ENCODE results near the gene RTEL1.

The RTEL1 gene

GRCh38 chr20:63736893-63737694, 79.0 kb downstream of the RTEL1 start:
- Histone ChIP-seq H3K4me2 (ENCODE audit: low read depth, low read length) (peak overlapping the region; percentile 94), H3K27ac (ENCODE audit: low read length) (peak overlapping the region; percentile 93), H3K9me3 (replicated peaks; ENCODE audit: insufficient read depth, low read length) (no peaks in the 10 kb centered on the region), H3K9ac (ENCODE audit: low read length) (peak overlapping the region; percentile 88), H2AFZ (ENCODE audit: low read length) (no peak overlapping the region), H3K4me3 (ENCODE audit: low read length) (peak overlapping the region; percentile 86), H3K36me3 (replicated peaks; ENCODE audit: insufficient read depth, low read length) (no peaks in the 10 kb centered on the region), H3K27me3 (replicated peaks; ENCODE audit: insufficient read depth, low read length) (no peaks in the 10 kb centered on the region), H3K79me2 (ENCODE audit: low read length) (peaks cover 63% of the 10 kb centered on the region), H3K4me1 (ENCODE audit: low read length) (peaks cover 20% of the 10 kb centered on the region), H4K20me1 (ENCODE audit: insufficient read depth, low read length) (no peaks in the 10 kb centered on the region), H3K9me2 (replicated peaks; ENCODE audit: insufficient read depth, low read length) (no peaks in the 10 kb centered on the region), H3F3A (ENCODE audit: insufficient read depth, low read length) (peaks cover 20% of the 10 kb centered on the region)
- peak; percentile 62 for DNase-seq
- TF ChIP-seq CTCF (IDR thresholded peaks at IDR 0.05; ENCODE audit: low read length) (peak; percentile 11; the same call in 1 of the 2 replicates), EZH2phosphoT487 (IDR thresholded peaks at IDR 0.05; ENCODE audit: low read length) (no peak)

- no peaks in the 10 kb centered on the region for H3K36me3 ChIP-seq (replicated peaks; ENCODE audit: insufficient read depth, low read length)
- no peak overlapping the region for H2AFZ ChIP-seq (ENCODE audit: low read length)
- H3K27me3 ChIP-seq (replicated peaks; ENCODE audit: insufficient read depth, low read length) = no peaks in the 10 kb centered on the region
- no peak for TF ChIP-seq EZH2phosphoT487 (IDR thresholded peaks at IDR 0.05; ENCODE audit: low read length)
- no peaks in the 10 kb centered on the region for H3K9me2 ChIP-seq (replicated peaks; ENCODE audit: insufficient read depth, low read length)
- H3K27ac ChIP-seq (ENCODE audit: low read length) = peak overlapping the region; percentile 93
- peaks cover 57% of the 10 kb centered on the region for H3K79me2 ChIP-seq (ENCODE audit: low read length)
- H3K4me3 ChIP-seq (ENCODE audit: low read length) = peak overlapping the region; percentile 86
- H3K4me1 ChIP-seq (ENCODE audit: low read length) = peaks cover 15% of the 10 kb centered on the region
- no peaks in the 10 kb centered on the region for H4K20me1 ChIP-seq (ENCODE audit: insufficient read depth, low read length)
- H3F3A ChIP-seq (ENCODE audit: insufficient read depth, low read length) = peaks cover 20% of the 10 kb centered on the region
- no peak for DNase-seq
- no peaks in the 10 kb centered on the region for H3K9me3 ChIP-seq (replicated peaks; ENCODE audit: insufficient read depth, low read length)
- H3K9ac ChIP-seq (ENCODE audit: low read length) = peak overlapping the region; percentile 88
- H3K4me2 ChIP-seq (ENCODE audit: low read depth, low read length) = peak overlapping the region; percentile 94; the same call in 1 of the 2 replicates
Measured at GRCh38 chr20:63737695-63737944, 79.5 kb downstream of the RTEL1 start.

- Histone ChIP-seq H3K36me3 (replicated peaks; ENCODE audit: insufficient read depth, low read length) (no peaks in the 10 kb centered on the region), H3K27ac (ENCODE audit: low read length) (peak overlapping the region; percentile 93; the same call in 1 of the 2 replicates), H3K4me2 (ENCODE audit: low read depth, low read length) (peak overlapping the region; percentile 99)
Measured at GRCh38 chr20:63737945-63738686, 80.0 kb downstream of the RTEL1 start.

More at GRCh38 chr20:63737945-63738686, 80.0 kb downstream of the RTEL1 start:
- no peaks in the 10 kb centered on the region for H3K9me3 ChIP-seq (replicated peaks; ENCODE audit: insufficient read depth, low read length)
- peak overlapping the region; percentile 86 for H3K4me3 ChIP-seq (ENCODE audit: low read length)
- no peak overlapping the region for H2AFZ ChIP-seq (ENCODE audit: low read length)
- TF ChIP-seq EZH2phosphoT487 (IDR thresholded peaks at IDR 0.05; ENCODE audit: low read length) = no peak
- no peak for TF ChIP-seq EZH2 (optimal IDR thresholded peaks at IDR 0.05; ENCODE audit: low read depth, low read length)
- no peak for TF ChIP-seq CTCF (IDR thresholded peaks at IDR 0.05; ENCODE audit: low read length)
- H3K4me1 ChIP-seq (ENCODE audit: low read length) = peaks cover 12% of the 10 kb centered on the region
- DNase-seq = peak; percentile 77
- no peaks in the 10 kb centered on the region for H3K27me3 ChIP-seq (replicated peaks; ENCODE audit: insufficient read depth, low read length)
- H3K9ac ChIP-seq (ENCODE audit: low read length) = peak overlapping the region; percentile 88
- no peaks in the 10 kb centered on the region for H4K20me1 ChIP-seq (ENCODE audit: insufficient read depth, low read length)
- H3F3A ChIP-seq (ENCODE audit: insufficient read depth, low read length) = peaks cover 20% of the 10 kb centered on the region
- no peaks in the 10 kb centered on the region for H3K9me2 ChIP-seq (replicated peaks; ENCODE audit: insufficient read depth, low read length)
- H3K79me2 ChIP-seq (ENCODE audit: low read length) = peaks cover 53% of the 10 kb centered on the region

Data from MM.1S (cell line).